H9 (cell line): Measurements from ENCODE around the gene MPV17L2. TPM values are rescaled to one million over a fixed set of nuclear protein-coding genes. Genes with fewer than 3 reads are reported as not detected.

Source experiments
- DNase-seq: peaks from one replicate; pipeline ENCODE4 v3.0.0-alpha.2; 2017
- H2AFZ ChIP-seq: one replicate; pipeline ENCODE4 v1.6.1; 2013; ENCODE audit warnings: mild to moderate bottlenecking, low read length, control low read depth, moderate library complexity
- H2AK5ac ChIP-seq: 2 replicates; pipeline ENCODE4 v1.6.1; 2013; ENCODE audit warnings: low read length, control low read depth, mixed read lengths; ENCODE audit not compliant: insufficient read length
- H2BK120ac ChIP-seq: one replicate; pipeline ENCODE4 v1.6.1; 2013; ENCODE audit warnings: low read depth, mild to moderate bottlenecking, low read length, control low read depth, inconsistent platforms; ENCODE audit not compliant: poor library complexity, severe bottlenecking
- H2BK12ac ChIP-seq: 2 replicates; pipeline ENCODE4 v1.6.1; 2013; ENCODE audit warnings: low read length, control low read depth, mixed read lengths, low read depth; ENCODE audit not compliant: insufficient read length
- H2BK15ac ChIP-seq: 2 replicates; pipeline ENCODE4 v1.6.1; 2013; ENCODE audit warnings: low read depth, low read length, control low read depth
- H2BK20ac ChIP-seq: one replicate; pipeline ENCODE4 v1.6.1; 2013; ENCODE audit warnings: low read depth, mild to moderate bottlenecking, low read length, control low read depth, inconsistent platforms; ENCODE audit not compliant: poor library complexity, severe bottlenecking
- H2BK5ac ChIP-seq: 2 replicates; pipeline ENCODE4 v1.6.1; 2013; ENCODE audit warnings: low read length, control low read depth, mixed read lengths; ENCODE audit not compliant: insufficient read length
- H3K14ac ChIP-seq: 2 replicates; pipeline ENCODE4 v1.6.1; 2013; ENCODE audit warnings: low read length, control low read depth; ENCODE audit not compliant: insufficient read depth
- H3K18ac ChIP-seq: 2 replicates; pipeline ENCODE4 v1.6.1; 2013; ENCODE audit warnings: low read depth, mild to moderate bottlenecking, mixed read lengths, low read length, control low read depth; ENCODE audit not compliant: insufficient read length
- H3K23ac ChIP-seq: 2 replicates; pipeline ENCODE4 v1.6.1; 2013; ENCODE audit warnings: low read length, control low read depth, mixed read lengths, low read depth; ENCODE audit not compliant: insufficient read length
- H3K23me2 ChIP-seq: 2 replicates; pipeline ENCODE4 v1.6.1; 2013; ENCODE audit warnings: low read depth, mild to moderate bottlenecking, mixed read lengths, low read length, control low read depth; ENCODE audit not compliant: insufficient read length, poor library complexity, severe bottlenecking
- H3K27ac ChIP-seq: 2 replicates; pipeline ENCODE4 v1.5.1; 2013; ENCODE audit warnings: low read length, control low read depth, mixed read lengths, low read depth; ENCODE audit not compliant: insufficient read length
- H3K27me3 ChIP-seq: 2 replicates; pipeline ENCODE4 v1.6.1; 2013; ENCODE audit warnings: low read length, control low read depth, inconsistent platforms; ENCODE audit not compliant: insufficient read depth
- H3K4ac ChIP-seq: 2 replicates; pipeline ENCODE4 v1.6.1; 2013; ENCODE audit warnings: low read depth, mild to moderate bottlenecking, control low read depth, inconsistent platforms, low read length, moderate library complexity
- H3K4me1 ChIP-seq: 2 replicates; pipeline ENCODE4 v1.6.1; 2013; ENCODE audit warnings: low read length, control low read depth, inconsistent platforms; ENCODE audit not compliant: insufficient read depth
- H3K4me2 ChIP-seq: 2 replicates; pipeline ENCODE4 v1.6.1; 2013; ENCODE audit warnings: low read length, control low read depth, mixed read lengths; ENCODE audit not compliant: insufficient read length, insufficient read depth
- H3K56ac ChIP-seq: 2 replicates; pipeline ENCODE4 v1.6.1; 2013; ENCODE audit warnings: low read depth, mild to moderate bottlenecking, mixed read lengths, low read length, control low read depth; ENCODE audit not compliant: insufficient read length
- H3K79me1 ChIP-seq: 2 replicates; pipeline ENCODE4 v1.6.1; 2013; ENCODE audit warnings: low read depth, mild to moderate bottlenecking, moderate library complexity, low read length, control low read depth, inconsistent platforms; ENCODE audit not compliant: insufficient read depth, poor library complexity, severe bottlenecking
- H3K79me2 ChIP-seq: 2 replicates; pipeline ENCODE4 v1.6.1; 2013; ENCODE audit warnings: low read length, control low read depth, inconsistent platforms; ENCODE audit not compliant: insufficient read depth
- H3K9ac ChIP-seq: 2 replicates; pipeline ENCODE4 v1.6.1; 2013; ENCODE audit warnings: low read length, control low read depth, mixed read lengths; ENCODE audit not compliant: insufficient read length; ENCODE audit errors: extremely low read depth
- H3K9me3 ChIP-seq: one replicate; pipeline ENCODE4 v1.6.1; 2013; ENCODE audit warnings: low read depth, low read length, inconsistent platforms; ENCODE audit not compliant: control insufficient read depth
- H3T11ph ChIP-seq: one replicate; pipeline ENCODE4 v1.6.1; 2013; ENCODE audit warnings: mild to moderate bottlenecking, low read length, control low read depth, inconsistent platforms
- H4K20me1 ChIP-seq: one replicate; pipeline ENCODE4 v1.6.1; 2013; ENCODE audit not compliant: control insufficient read depth, insufficient read length, insufficient read depth
- H4K5ac ChIP-seq: 2 replicates; pipeline ENCODE4 v1.6.1; 2013; ENCODE audit warnings: low read depth, mild to moderate bottlenecking, mixed read lengths, low read length, control low read depth; ENCODE audit not compliant: insufficient read length
- H4K8ac ChIP-seq: replicated peaks from 2 replicates; pipeline ENCODE4 v1.6.1; 2013; ENCODE audit warnings: low read length, control low read depth, mixed read lengths, low read depth; ENCODE audit not compliant: insufficient read length
- H4K91ac ChIP-seq: 2 replicates; pipeline ENCODE4 v1.6.1; 2013; ENCODE audit warnings: low read depth, mild to moderate bottlenecking, moderate library complexity, mixed read lengths, low read length, control low read depth; ENCODE audit not compliant: insufficient read length
- H3K27ac Mint-ChIP-seq, 3 experiments: 2 replicates in 2 of 3; 3 replicates in 1 of 3; pipeline ENCODE4 v1.8.0; 2020 to 2021; ENCODE audit warnings: mixed read lengths in 3 of 3, mild to moderate bottlenecking in 1 of 3, moderate library complexity in 1 of 3
- H3K27me3 Mint-ChIP-seq: 2 replicates; pipeline ENCODE4 v1.8.0; 2021; ENCODE audit warnings: low read depth, mild to moderate bottlenecking, moderate library complexity, mixed read lengths
- H3K36me3 Mint-ChIP-seq, 3 experiments: 2 replicates in 2 of 3; 3 replicates in 1 of 3; pipeline ENCODE4 v1.8.0; 2020 to 2021; ENCODE audit warnings: low read depth in 3 of 3, mixed read lengths in 3 of 3; ENCODE audit not compliant: insufficient read depth in 1 of 3
- H3K4me1 Mint-ChIP-seq, 2 experiments: 2 replicates each; pipeline ENCODE4 v1.8.0; 2020; ENCODE audit warnings: mixed read lengths in 2 of 2
- H3K4me3 Mint-ChIP-seq, 2 experiments: 2 replicates in 1 of 2; 3 replicates in 1 of 2; pipeline ENCODE4 v1.8.0; 2020 to 2021; ENCODE audit warnings: mild to moderate bottlenecking in 2 of 2, mixed read lengths in 2 of 2, moderate library complexity in 1 of 2
- H3K9me3 Mint-ChIP-seq, 2 experiments: 2 replicates in 1 of 2; 3 replicates in 1 of 2; pipeline ENCODE4 v1.8.0; 2020; ENCODE audit warnings: mild to moderate bottlenecking in 2 of 2, mixed read lengths in 2 of 2, moderate library complexity in 1 of 2
- CTCF ChIP-seq: fragments of 200-600 bp; sonication (generic); conservative IDR thresholded peaks from 3 replicates; pipeline ENCODE4 v1.8.0; 2021; ENCODE audit warnings: antibody characterized with exemption, mild to moderate bottlenecking
- WGBS: extraction: QIAGEN DNeasy Blood & Tissue Kit; methylation state at CpG from one replicate; pipeline ENCODE4 v1.1.7; 2013; ENCODE audit warnings: missing lambda C conversion rate, low lambda C conversion rate, mixed read lengths; ENCODE audit not compliant: insufficient read length; ENCODE audit errors: extremely low coverage; 5-methylcytosine and 5-hydroxymethylcytosine counted together
- total RNA-seq: library from RNA; stranded (reverse); gene quantifications from 2 replicates; pipeline ENCODE4 v1.2.1, GENCODE V29; 2021

The MPV17L2 gene
- total RNA-seq, 1 experiment from 2014 or later = 26.4 TPM

GRCh38 chr19:18159810-18160209 is 33.2 kb upstream of the MPV17L2 start:
- Histone ChIP-seq H3K56ac (no peak overlapping the region), H2BK12ac (no peak overlapping the region), H4K20me1 (peaks cover 4% of the 10 kb centered on the region), H2BK20ac (no peak overlapping the region), H4K8ac (no peak overlapping the region), H3K23me2 (peaks cover 3% of the 10 kb centered on the region), H2BK5ac (no peak overlapping the region), H3T11ph (no peak overlapping the region), H2AK5ac (no peak overlapping the region), H2BK15ac (no peak overlapping the region), H3K4me1 (0 out of 2 replicates have a peak, but pooled peaks cover 2% of the 10 kb centered on the region), H3K23ac (no peak overlapping the region), H3K9me3 (no peaks in the 10 kb centered on the region), H3K4ac (no peak overlapping the region), H3K4me2 (no peak overlapping the region), H3K27ac (no peak overlapping the region), H3K79me2 (no peaks in the 10 kb centered on the region), H3K27me3 (no peaks in the 10 kb centered on the region), H2BK120ac (no peak overlapping the region), H3K14ac (no peak overlapping the region), H2AFZ (no peak overlapping the region), H3K79me1 (no peaks in the 10 kb centered on the region), H3K18ac (no peak overlapping the region), H3K9ac (no peak overlapping the region), H4K5ac (no peak overlapping the region), H4K91ac (no peak overlapping the region)
- DNase-seq = no peak
- H3K4me3 Mint-ChIP-seq = no peak overlapping the region
- peaks cover 4 to 21% of the 10 kb centered on the region in 2 experiments; a peak in 2 of 4 replicates for H3K4me1 Mint-ChIP-seq
- WGBS = no CpG with 5 or more reads among the region's 10 CpGs
- H3K27me3 Mint-ChIP-seq = no peaks in the 10 kb centered on the region
- no peaks in the 10 kb centered on the region for H3K9me3 Mint-ChIP-seq
- no peak overlapping the region for H3K27ac Mint-ChIP-seq
- TF ChIP-seq CTCF = no peak
- peaks cover 18 to 37% (median 34%) of the 10 kb centered on the region in 3 experiments; a peak in 6 of 7 replicates for H3K36me3 Mint-ChIP-seq
